ENCODE measurements around the gene NSG1. TPM values are rescaled to one million over a fixed set of nuclear protein-coding genes. Genes with fewer than 3 reads are reported as not detected.

NSG1 gene
- total and polyA plus RNA-seq, 2 of the 4 experiments (the other 2 are of a cell fraction): 0.72 to 1.6 TPM

DNA sequence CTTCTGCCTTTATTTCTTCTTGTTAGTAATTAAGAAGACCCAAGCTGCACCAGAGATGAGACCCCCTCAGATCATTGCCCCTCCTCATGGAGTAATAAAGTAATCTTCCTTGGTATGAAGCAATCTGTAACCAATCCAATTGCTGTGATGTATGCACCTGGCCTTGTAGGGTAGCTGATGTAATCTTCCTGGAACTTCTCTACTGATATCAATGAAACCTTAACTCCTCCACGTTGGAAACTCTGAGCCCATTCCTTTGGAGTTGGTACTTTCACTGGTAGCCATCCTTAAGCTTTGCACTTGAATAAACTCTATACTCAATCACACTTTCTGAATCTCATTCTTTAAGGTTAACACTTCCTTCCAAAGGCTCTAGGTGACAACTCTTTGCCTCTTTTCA lies 31.6 kb upstream of the NSG1 start:
- Histone ChIP-seq H2BK20ac (ENCODE audit: low read depth, low read length) (no peak overlapping the region), H3K18ac (ENCODE audit: low read depth, low read length) (no peak overlapping the region), H3K27ac (ENCODE audit: insufficient read depth, low read length) (no peak overlapping the region), H2AK9ac (replicated peaks; ENCODE audit: low read depth, low read length, poor library complexity) (no peak overlapping the region), H3K79me1 (ENCODE audit: low read depth in 1 of 2, low read length in 2 of 2) (no peaks in the 10 kb centered on the region), H3K4me1 (ENCODE audit: control insufficient read depth, insufficient read depth, low read length) (no peaks in the 10 kb centered on the region), H3K56ac (ENCODE audit: extremely low read depth, insufficient read depth, low read length) (no peak overlapping the region), H3K9me1 (ENCODE audit: insufficient read depth, low read length) (no peaks in the 10 kb centered on the region), H2AK5ac (ENCODE audit: low read depth, low read length) (no peak overlapping the region), H2BK15ac (ENCODE audit: low read depth, low read length) (no peak overlapping the region), H4K20me1 (ENCODE audit: insufficient read depth, low read length) (no peaks in the 10 kb centered on the region), H3K9ac (ENCODE audit: low read depth, low read length) (no peak overlapping the region), H3K36me3 (ENCODE audit: control insufficient read depth, insufficient read depth, low read length) (no peaks in the 10 kb centered on the region), H4K8ac (ENCODE audit: low read depth in 2 of 2, low read length in 2 of 2) (no peak overlapping the region), H3K14ac (replicated peaks; ENCODE audit: low read depth, low read length) (no peak overlapping the region), H3K27me3 (ENCODE audit: control insufficient read depth, insufficient read depth, low read length) (peaks cover 36% of the 10 kb centered on the region), H2BK120ac (ENCODE audit: low read depth, low read length) (no peak overlapping the region), H4K91ac (ENCODE audit: insufficient read depth, low read depth, low read length) (no peak overlapping the region), H3K4ac (ENCODE audit: low read depth, low read length) (no peak overlapping the region), H2AFZ (replicated peaks; ENCODE audit: low read length, poor library complexity) (no peak overlapping the region), H3K4me3 (ENCODE audit: insufficient read depth, low read depth, low read length) (no peak overlapping the region), H3K4me2 (ENCODE audit: low read depth, low read length) (no peak overlapping the region), H4K5ac (ENCODE audit: low read depth, low read length) (no peak overlapping the region), H2BK5ac (ENCODE audit: low read depth, low read length, poor library complexity, severe bottlenecking) (no peak overlapping the region), H3K9me3 (ENCODE audit: control insufficient read depth, insufficient read depth, low read length) (no peaks in the 10 kb centered on the region), H3K23ac (ENCODE audit: low read depth, low read length) (no peak overlapping the region)
- no CpG with 5 or more reads among the region's 1 CpG for WGBS, 2 experiments (ENCODE audit: extremely low coverage in 2 of 2, insufficient read length in 1 of 2)
- POLR2A ChIA-PET (ENCODE audit: unreplicated experiment): no interaction called here
- no peak for TF ChIP-seq BHLHE40 (IDR thresholded peaks at IDR 0.05; ENCODE audit: low read depth, low read length)
- TF ChIP-seq MAFK (IDR thresholded peaks at IDR 0.05; ENCODE audit: low read depth, low read length): no peak
- no peak for TF ChIP-seq RAD21 (IDR thresholded peaks at IDR 0.05; ENCODE audit: low read length)
- TF ChIP-seq NFE2L2 (IDR thresholded peaks at IDR 0.05; ENCODE audit: low read depth, low read length): no peak
- TF ChIP-seq, protein P1, sequence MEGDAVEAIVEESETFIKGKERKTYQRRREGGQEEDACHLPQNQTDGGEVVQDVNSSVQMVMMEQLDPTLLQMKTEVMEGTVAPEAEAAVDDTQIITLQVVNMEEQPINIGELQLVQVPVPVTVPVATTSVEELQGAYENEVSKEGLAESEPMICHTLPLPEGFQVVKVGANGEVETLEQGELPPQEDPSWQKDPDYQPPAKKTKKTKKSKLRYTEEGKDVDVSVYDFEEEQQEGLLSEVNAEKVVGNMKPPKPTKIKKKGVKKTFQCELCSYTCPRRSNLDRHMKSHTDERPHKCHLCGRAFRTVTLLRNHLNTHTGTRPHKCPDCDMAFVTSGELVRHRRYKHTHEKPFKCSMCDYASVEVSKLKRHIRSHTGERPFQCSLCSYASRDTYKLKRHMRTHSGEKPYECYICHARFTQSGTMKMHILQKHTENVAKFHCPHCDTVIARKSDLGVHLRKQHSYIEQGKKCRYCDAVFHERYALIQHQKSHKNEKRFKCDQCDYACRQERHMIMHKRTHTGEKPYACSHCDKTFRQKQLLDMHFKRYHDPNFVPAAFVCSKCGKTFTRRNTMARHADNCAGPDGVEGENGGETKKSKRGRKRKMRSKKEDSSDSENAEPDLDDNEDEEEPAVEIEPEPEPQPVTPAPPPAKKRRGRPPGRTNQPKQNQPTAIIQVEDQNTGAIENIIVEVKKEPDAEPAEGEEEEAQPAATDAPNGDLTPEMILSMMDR (conservative IDR thresholded peaks at IDR 0.05; ENCODE audit: low read depth, low read length): no peak
- TF ChIP-seq SMC3 (IDR thresholded peaks at IDR 0.05; ENCODE audit: low read depth, low read length): no peak
- no peak for TF ChIP-seq POLR2A (IDR thresholded peaks at IDR 0.05; ENCODE audit: low read depth, low read length)
- no peak for TF ChIP-seq RCOR1 (IDR thresholded peaks at IDR 0.05; ENCODE audit: insufficient replicate concordance, low read length)
- TF ChIP-seq, protein P2, sequence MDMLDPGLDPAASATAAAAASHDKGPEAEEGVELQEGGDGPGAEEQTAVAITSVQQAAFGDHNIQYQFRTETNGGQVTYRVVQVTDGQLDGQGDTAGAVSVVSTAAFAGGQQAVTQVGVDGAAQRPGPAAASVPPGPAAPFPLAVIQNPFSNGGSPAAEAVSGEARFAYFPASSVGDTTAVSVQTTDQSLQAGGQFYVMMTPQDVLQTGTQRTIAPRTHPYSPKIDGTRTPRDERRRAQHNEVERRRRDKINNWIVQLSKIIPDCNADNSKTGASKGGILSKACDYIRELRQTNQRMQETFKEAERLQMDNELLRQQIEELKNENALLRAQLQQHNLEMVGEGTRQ (IDR thresholded peaks at IDR 0.05; ENCODE audit: low read depth, low read length): no peak
- TF ChIP-seq FOS (IDR thresholded peaks at IDR 0.05; ENCODE audit: low read depth, low read length): no peak
- intact Hi-C loops (cut with micrococcal nuclease) (no loop called here), dilution Hi-C loops (cut with HindIII; ENCODE audit: low sequenced_read_pairs, unreplicated experiment) (no loop called here), in situ Hi-C loops (cut with MboI; ENCODE audit: low sequenced_read_pairs) (no loop called here)
- BruUV-seq (replicated peaks): no TSS peak
- DNase-seq (no peak), ATAC-seq (ENCODE audit: low read depth) (no peak)
- CTCF ChIA-PET: no interaction called here
